ENCODE measurements around the gene GLIS1.

GLIS1 gene

DNA sequence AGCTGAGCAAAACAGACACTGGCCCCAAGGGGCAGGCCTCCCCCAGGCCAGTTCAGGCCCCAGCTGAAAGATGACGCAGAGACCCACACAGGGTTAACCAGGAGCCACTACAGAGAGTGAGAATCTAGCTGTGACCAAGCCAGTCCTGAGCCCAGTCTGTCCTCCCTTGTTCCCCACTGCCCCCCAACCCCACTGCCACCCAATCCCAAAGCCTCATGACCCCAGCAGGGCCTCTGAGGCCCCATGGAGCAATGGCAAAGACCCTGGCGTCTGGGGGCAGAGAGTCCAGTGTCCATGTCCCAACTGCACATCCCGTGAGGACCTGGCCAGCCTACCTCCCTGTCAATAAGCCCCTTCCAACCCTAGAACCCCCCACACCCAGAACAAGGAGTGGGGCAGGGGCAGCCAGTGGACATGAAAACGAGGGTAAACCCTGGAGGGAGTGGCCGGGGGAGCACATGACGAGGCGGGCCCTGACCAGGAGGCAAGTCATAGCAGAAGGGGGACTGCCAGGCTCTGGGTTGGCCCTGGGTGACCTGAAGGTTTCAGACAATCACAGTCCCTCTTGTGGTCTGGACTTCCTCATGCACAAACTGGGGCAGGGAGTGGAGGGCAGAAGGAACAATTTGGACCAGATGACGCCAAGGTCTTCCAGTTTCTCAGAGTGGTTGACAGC is 100.5 kb downstream of the GLIS1 start:
- DNase-seq (ENCODE audit: low read depth in 2 of 2), result no peak

DNA sequence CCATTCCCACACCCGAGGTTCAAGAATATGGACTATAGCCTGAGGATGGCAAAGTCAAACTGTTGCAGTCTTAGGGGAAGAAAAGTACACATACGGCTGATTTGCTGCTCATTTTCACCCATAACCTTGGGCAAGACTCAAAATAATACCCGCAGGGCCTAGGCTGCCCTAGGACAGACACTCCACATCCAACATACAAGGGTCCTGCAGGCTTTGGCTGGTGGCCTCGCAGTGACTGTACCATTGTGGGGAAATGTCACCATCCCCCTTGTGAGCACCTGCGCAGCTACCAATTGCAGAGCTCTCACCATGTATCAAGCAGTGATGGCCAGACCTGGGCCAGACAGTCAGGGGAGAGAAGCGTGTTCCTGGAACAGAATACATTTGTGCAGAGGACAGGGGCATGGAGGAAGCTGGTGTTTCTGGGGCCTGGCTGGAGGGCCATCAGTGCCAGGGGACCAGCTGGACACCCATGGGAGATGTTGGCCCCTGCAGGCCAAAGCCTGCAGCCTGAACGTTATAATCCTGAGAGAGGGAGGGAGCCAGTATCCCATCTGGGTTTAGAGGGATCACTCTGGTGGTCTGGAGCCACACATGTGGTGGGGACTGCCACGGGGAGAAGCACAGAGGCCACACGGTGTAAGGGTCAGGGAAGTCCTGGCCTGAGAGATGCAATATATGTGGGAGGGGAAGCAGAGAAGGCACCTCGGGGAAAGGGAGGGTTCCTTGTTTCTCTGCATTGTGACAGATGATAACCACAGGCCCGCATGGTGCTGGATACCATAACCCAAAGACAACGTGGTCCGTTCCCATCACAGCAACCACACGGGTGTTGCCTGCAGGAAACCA is 101.2 kb downstream of the GLIS1 start:
- no peak for DNase-seq (ENCODE audit: low read depth in 2 of 2)

DNA sequence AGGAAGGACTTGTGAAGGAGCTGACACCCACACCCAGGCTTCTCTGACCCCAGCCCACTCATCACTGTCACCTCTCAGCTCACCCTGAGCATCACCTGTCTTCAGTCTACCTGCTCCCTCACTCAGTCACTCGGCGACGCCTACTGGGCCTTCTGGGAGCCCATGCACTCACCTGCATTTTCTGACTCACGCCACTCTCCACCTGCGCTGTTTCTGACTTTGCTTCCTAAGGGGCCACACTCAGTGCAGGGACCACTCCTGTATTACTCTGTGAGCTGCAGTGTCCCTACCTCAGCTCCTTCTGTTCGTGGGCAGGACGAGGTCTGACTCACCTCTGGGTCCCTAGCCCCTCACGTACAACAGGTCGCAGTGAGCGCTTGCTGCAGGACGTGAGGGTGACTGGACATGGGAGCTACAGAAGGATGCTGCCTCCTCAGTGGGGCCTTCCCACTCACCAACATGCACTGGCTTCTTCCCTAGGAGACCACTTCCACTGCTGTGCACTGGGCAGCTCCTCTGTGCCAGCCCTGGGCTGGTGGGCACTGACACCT is 102.3 kb downstream of the GLIS1 start:
- no peak for DNase-seq (ENCODE audit: low read depth in 2 of 2)

DNA sequence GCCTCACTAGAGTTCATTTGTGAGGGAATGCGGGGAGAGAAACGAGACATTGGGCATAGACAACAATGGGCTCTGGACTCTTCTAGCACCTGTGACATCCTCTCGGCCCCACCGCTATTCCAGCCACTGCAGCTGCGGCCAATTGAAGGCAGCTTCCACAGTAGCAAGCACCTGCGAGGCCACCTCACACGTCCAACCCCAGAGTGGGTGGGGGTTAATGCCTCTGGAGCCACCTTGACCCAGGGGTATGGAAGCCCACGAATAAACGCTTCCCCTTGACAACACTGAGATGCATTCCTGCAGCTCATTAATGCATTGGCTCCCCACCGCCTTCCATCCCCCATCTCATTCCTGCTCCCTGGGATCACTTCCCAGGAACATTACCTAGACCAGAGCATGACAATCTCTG is 104.4 kb downstream of the GLIS1 start:
- DNase-seq (ENCODE audit: low read depth in 2 of 2), result no peak

DNA sequence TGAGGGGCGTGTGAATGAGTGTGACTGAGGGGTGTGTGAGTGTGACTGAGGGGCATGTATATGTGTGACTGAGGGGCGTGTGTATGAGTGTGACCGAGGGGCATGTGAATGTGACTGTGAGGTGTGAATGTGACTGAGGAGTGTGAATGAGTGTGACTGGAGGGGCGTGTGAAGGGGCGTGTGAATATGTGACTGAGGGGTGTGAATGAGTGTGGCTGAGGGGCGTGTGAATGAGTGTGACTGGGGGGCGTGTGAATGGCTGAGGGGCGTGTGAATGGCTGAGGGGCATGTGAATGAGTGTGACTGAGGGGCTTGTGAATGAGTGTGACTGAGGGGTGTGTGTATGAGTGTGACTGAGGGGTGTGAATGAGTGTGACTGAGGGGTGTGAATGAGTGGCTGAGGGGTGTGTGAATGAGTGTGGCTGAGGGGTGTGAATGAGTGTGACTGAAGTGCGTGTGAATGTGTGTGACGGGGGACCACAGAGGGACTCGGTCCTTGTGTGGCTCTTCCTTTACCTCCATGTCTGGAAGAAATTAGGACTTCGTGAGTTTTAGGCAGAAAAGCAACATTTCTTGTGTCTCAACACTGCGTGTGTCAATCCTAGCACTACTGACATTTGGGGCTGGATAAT is 105.8 kb downstream of the GLIS1 start:
- DNase-seq (ENCODE audit: low read depth in 2 of 2), result no peak

DNA sequence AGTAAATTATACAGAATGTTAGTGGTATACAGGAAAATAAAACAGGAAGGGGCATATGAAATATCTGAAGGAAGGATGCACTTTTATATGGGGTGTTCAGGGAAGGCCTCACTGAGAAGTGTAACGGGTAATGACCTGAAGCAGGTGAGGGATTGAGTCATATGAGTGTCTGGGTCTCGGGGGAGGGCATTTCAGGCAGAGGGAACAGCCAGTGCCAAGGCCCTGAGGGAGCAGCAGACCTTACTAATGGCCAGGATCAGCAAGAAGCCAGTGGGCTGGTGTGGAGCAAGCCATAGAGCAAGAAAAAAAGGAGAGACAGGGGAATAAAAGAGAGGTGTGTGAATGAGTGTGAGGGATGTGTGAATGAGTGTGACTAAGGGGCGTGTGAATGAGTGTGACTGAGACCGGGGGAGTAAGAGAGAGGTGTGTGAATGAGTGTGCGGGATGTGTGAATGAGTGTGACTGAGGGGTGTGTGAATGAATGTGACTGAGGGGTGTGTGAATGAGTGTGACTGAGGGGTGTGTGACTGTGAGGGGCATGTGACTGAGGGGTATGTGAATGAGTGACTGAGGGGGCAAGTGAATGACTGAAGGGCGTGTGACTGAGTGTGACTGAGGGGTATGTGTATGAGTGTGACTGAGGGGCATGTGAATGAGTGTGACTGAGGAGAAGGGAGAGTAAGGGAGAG is 107.2 kb downstream of the GLIS1 start:
- no peak for DNase-seq (ENCODE audit: low read depth in 2 of 2)

DNA sequence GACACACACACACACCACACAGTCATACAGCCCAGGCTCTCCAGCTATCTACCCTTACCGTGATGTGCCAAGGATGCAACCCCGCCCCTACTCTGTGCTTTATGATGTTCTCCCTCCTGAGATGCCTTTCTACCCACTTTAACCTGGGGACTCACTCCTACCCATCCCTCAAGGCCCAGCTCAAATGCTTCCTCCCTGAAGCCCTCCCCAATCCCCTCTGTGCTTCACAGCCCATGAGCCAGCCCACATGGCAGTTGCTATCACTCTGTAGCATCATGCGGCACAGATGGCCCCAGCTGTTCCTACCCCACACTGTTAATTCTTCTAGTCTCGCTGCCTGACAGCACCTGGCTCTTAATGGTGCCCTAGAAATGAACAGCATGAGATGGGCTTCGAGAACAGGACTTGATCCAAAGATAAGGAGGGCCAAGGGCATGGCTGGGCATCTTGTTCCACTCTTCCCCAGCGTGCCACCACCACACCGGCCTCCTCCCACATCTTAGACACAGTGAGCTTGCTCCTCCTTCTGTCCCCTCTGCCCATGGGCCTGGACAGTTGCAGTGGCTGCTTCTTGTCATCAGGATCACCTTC is 109.8 kb downstream of the GLIS1 start:
- DNase-seq (ENCODE audit: low read depth in 2 of 2), result no peak

DNA sequence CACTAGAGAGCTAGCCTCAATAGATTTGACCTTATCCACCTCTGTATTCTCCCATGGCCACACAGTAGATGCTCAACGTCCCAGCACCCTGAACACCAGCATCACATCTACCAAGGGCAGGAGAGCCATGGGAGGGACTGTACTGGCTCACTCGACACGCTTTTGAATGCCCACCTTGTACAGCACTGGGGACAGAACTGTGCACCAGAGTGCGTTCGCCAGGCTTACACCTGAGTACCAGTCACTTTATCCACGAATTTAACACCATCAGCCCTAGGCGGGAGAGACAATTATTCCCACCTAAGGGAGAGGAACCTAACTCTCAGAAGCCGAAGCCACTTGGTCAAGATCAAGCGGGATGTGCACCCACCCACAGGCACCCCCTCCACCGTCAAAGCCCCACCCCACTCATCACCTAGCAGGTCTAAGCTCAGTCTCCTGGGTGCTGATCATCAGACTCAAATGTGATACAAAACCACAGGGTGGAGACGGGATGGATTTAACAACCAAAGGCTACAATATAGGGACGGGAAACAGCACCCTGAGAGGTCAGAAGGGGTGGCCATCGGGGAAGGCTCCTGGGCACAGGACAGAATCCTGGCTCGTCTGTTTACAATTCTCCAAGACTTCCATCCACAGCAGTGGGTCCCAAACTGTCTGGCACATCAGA is 110.5 kb downstream of the GLIS1 start:
- no peak for DNase-seq (ENCODE audit: low read depth in 2 of 2)

DNA sequence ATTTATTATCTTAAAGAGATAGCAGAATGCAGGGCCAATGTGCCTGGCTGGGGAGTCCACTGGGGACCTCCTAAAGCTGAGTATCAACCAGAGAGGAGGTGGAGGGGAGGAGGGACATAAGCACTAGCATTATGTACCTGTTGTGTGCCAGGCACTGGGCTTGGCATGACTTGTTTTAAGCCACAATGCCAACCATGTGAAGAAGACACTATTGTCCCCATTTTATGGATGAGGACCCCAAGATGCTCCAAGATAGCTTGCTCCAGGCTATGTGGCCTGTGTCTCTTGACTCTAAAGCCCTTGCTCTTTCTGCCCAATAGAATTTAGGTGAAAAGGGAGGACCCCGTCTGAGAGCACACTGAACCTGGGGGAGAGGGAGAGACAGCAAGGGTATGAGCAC is 111.3 kb downstream of the GLIS1 start:
- no peak for DNase-seq (ENCODE audit: low read depth in 2 of 2)

DNA sequence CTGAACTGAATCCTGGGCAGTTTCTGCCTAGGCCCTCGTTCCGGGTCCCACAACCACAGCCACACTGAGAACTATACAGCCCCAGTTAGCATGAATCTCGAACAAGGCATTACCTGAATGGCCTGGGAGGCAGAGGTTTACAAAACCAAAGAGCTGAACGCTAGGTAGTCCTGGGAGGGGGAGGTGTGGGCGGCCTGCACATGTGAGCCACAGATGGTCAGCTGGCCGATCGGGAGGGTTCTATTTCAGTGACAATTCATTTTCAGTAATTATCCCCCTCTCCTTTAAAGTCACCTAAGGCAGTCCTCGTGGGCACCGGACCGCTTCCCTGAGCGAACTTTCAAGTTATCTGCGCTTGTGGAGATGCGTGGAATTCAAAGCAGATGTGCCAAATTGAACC is 111.9 kb downstream of the GLIS1 start:
- no peak for DNase-seq (ENCODE audit: low read depth in 2 of 2)

DNA sequence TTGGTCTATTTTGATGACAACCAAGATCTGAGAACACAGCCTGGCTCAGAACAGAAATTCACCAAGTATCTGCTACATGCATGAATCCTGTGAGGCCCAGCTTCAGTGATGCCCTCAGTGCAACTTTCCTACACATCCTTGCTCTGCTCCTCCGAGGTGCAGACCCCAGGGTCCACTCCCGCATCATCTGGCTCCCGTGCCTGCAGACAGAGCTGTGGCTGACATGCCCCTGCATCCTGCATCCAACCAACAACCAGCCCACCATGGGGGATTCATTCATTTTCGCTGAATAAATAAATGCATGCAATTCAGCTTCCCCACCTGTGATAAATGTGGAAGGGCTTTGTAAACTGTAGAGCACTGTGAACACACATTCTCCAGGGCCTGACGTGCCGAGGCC is 112.3 kb downstream of the GLIS1 start:
- DNase-seq (ENCODE audit: low read depth in 2 of 2), result no peak

DNA sequence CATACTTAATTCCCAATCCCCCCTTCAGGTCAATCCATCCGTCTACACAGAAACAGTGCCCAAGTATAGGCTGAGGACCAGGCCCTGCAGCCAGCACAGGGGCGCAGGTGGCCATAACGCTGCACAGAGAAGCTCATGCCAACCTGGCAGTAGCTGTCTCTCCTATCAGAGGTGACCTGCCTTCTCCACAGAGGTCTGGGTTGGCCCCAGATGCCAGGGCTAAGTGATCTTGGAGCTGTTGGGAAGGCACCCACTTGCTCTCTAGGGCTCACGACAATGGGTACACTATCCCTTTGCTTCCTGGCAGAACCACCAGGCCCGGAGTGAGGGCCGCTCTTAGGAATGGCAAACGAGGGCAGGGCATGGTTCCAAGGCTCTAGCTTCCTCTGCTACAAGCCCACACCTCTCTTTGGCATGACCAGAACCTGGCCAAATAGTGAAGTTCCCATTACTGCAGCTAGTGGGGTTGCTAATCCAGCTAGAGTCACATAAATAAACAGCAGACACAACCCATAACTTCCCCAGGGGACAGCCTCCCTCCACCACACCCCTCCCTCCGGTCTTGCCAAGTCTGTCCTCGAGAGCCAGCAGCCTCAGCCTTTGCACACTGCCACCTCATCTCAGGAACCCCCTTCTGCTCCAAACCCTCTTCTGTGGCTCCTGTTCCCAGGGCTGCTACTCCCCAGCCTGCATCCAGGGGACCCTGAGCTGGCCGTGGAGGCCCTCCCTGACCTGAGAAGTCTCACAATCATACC is 113.0 kb downstream of the GLIS1 start:
- DNase-seq (ENCODE audit: low read depth in 2 of 2), result no peak

DNA sequence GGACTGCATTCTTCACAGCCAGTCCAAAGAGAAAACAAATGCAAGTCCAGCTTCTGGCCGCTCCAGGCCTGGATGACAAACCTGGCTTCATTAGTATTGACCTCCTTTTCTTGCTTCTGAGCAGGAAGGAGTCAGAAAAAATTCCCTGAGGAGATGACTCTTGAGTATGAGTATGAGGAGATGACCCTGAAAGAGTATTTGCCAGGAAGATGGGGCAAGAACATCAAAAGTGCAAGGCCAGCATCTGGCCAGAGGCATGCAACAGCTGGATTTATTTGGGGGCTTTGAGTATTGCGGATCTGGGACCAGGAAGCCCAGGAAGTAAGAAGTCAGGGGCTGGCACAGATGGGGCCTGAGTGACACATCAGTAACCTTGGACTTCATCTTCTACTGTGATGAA is 113.9 kb downstream of the GLIS1 start:
- DNase-seq (ENCODE audit: low read depth in 2 of 2), result no peak

DNA sequence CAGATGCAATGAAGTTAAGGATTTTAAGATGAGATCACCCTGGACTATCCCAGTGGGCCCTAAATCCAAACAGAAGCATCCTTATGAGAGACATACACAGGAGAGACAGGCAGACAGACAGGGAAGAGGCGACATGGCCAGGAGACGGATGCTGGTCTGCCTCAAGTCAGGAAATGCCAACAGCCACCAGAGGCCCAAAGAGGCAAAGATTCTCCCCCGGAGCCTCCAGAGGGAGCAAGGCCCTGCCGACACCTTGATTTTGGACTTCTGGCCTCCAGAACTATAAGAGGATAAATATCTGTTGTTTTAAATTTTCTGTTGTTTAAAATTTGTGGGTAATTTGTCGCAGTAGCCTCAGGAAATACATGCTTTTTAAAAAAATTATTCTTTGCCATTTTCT is 116.4 kb downstream of the GLIS1 start:
- no peak for DNase-seq (ENCODE audit: low read depth in 2 of 2)

DNA sequence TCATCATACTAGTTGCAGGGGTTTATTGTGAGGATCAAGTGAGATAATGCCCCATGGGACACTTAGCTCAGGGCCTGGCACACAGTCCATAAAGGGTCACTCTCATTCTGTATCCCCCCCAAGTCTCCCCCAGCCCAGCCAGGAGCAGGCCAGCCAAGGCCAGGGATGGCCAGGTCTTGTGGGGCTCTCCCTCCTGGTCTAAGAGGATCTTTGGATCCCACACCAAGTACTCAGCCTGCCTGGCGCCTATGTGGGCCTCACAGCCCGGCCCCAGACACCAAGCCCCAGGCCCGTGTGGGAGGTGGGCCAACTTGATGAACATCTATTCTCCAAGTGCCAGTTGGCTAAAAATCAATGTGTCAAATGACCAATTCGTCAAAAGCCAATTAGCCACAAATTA is 117.8 kb downstream of the GLIS1 start:
- no peak for DNase-seq (ENCODE audit: low read depth in 2 of 2)

DNA sequence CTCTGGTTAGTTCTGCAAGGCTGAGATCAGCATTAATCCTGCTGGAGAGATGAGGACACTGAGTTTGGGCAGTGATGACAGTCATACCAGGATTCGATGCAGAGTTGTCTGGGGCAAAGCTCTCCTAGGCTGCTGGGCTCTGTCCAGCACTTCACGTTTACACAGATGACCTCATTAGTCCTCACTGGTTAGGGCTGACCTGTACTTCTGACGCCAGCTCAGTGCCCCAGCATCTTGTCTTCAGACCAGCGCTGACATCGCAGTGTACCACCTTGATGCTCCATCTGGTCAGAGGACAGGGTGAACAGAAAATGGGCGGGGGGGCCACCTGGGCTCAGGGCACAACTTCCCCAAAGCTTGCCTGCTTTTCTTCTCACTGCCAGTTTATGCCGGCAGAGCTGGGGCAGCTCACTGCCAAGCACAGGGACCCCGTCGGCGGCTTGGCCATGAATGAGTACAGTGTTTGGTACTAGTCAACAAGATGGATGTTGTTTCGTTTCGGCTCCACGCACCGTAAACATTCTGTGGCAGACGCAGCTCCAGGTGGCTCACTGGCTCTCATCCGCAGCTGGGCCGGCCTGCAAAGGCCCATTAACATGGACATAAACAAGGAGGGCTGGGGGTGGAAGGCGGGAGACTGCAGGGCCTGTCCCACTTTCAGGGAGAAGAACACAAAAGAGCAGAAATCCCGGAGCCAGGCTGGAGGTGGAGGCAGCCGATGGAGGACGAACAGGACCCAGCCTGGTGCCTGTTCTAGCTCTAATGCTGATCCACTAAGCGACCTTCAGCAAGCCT is 118.7 kb downstream of the GLIS1 start:
- DNase-seq (ENCODE audit: low read depth in 2 of 2), result no peak

DNA sequence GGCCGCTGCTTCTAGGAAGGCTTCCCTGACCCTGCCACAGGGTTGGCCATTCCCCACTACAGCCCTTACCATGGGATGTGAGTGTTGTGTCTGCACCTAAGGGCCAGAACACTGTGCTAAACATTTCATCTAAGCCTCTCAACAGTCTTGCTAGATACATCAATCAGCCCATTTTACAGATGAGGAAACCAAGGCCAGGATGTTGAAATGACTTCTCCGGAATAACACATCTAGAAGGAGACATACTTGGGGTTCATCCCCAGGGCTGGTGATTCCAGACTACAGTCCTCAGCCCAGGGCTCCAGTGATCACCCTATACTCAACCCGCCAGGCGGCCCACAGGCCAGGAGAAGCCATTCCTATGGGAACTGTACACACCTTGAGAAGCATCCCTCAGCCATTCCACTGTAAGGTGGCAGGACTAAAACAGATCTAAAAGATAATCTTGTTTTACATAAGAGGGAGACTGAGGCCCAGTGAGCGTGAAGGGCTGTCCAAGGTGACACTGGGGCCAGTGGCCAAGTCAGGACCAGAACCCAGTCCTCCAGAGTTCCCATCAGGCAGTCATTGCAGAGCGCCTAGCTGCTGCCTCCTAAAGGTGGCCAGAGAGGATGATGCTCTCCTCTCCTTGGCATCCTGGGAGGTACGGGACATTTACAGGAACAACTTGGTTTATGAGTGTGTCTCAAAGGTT is 119.5 kb downstream of the GLIS1 start:
- DNase-seq (ENCODE audit: low read depth in 2 of 2), result no peak

DNA sequence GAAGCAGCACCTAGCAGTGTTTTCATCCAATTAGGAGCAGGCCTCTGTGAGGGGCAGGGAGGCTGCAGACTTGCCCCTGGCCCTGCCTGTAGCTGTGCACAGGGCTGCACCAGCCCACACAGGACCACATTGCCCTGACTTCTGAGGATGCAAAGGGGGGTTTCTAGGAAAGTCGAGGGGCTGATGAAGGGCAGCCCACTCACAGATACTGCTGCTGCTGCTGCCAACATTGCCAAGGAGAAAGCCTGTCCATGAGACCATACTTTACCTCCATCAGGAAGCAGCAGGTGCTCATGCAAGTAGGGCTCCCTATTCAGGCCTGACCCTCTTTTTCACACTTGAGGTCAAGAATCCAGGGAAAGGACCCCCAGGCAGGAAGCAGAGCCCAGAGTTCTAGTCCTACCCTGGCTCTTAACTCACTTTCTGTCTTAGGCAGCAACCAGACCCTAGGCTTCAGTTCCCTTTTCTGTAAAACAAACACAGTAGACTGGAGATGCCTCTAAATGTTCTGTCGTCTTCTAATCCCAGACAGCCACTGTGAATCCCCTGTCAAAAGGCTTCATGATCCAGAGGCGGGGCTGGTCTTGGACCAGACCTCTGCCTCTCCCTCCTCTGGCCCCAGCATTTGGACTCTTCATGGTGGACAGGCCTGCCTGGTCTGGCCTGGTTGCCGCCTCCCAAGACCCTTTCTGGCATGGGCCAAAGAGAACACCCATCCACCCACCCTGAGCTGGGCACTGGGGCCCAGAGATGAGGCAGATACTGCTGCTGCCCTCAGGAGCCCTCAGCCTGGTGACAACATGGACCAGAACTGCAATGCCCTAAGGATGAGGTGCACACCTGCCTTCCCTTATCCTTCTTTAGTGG is 120.2 kb downstream of the GLIS1 start:
- no peak for DNase-seq (ENCODE audit: low read depth in 2 of 2)

Measured in activated CD8-positive, alpha-beta memory T cell treated with anti-CD3 and anti-CD28 coated beads for 4 hours (primary cell).